Activated naive CD8-positive, alpha-beta T cell treated with anti-CD3 and anti-CD28 coated beads, Interleukin-2, amount 50 U/mL, for 24 hours (primary cell): ENCODE results near the gene SOX8.

Experiments
- ATAC-seq: fragments of 150-1000 bp; cut with Tn5 transposase; one replicate; pipeline ENCODE4 v1.10.0; 2021
- DNase-seq: peaks from one replicate; pipeline ENCODE4 v3.0.0; 2021
- H3K27ac Mint-ChIP-seq: one replicate; pipeline ENCODE4 v1.8.0; 2021; ENCODE audit warnings: mild to moderate bottlenecking, mixed read lengths
- H3K27me3 Mint-ChIP-seq: one replicate; pipeline ENCODE4 v1.8.0; 2021; ENCODE audit warnings: mixed read lengths
- H3K36me3 Mint-ChIP-seq: one replicate; pipeline ENCODE4 v1.8.0; 2021; ENCODE audit warnings: low read depth, mixed read lengths
- H3K4me1 Mint-ChIP-seq: one replicate; pipeline ENCODE4 v1.8.0; 2021; ENCODE audit warnings: mixed read lengths
- H3K4me3 Mint-ChIP-seq: one replicate; pipeline ENCODE4 v1.8.0; 2021; ENCODE audit warnings: mild to moderate bottlenecking, moderate library complexity, mixed read lengths
- H3K9me3 Mint-ChIP-seq: one replicate; pipeline ENCODE4 v1.8.0; 2021; ENCODE audit warnings: mixed read lengths

SOX8 gene

GRCh38 chr16:974001-974601 is 7.5 kb upstream of the SOX8 start:
- peaks cover 2% of the 10 kb centered on the region for H3K27me3 Mint-ChIP-seq

GRCh38 chr16:974611-975261 is 6.8 kb upstream of the SOX8 start:
- H3K9me3 Mint-ChIP-seq = no peaks in the 10 kb centered on the region
- H3K4me1 Mint-ChIP-seq = peaks cover 5% of the 10 kb centered on the region
- H3K27me3 Mint-ChIP-seq = peaks cover 6% of the 10 kb centered on the region
- no peaks in the 10 kb centered on the region for H3K36me3 Mint-ChIP-seq
- H3K27ac Mint-ChIP-seq = no peak overlapping the region
- DNase-seq (no peak), ATAC-seq (no peak)
- no peak overlapping the region for H3K4me3 Mint-ChIP-seq

More at GRCh38 chr16:974001-974601, 7.5 kb upstream of the SOX8 start:
- H3K27ac Mint-ChIP-seq = no peak overlapping the region
- no peak for DNase-seq
- no peaks in the 10 kb centered on the region for H3K9me3 Mint-ChIP-seq
- no peaks in the 10 kb centered on the region for H3K36me3 Mint-ChIP-seq
- no peak for ATAC-seq
- peaks cover 10% of the 10 kb centered on the region for H3K4me1 Mint-ChIP-seq
- no peak overlapping the region for H3K4me3 Mint-ChIP-seq

GRCh38 chr16:975291-975690 is 6.3 kb upstream of the SOX8 start:
- DNase-seq = no peak
- no peak overlapping the region for H3K4me3 Mint-ChIP-seq

DNA sequence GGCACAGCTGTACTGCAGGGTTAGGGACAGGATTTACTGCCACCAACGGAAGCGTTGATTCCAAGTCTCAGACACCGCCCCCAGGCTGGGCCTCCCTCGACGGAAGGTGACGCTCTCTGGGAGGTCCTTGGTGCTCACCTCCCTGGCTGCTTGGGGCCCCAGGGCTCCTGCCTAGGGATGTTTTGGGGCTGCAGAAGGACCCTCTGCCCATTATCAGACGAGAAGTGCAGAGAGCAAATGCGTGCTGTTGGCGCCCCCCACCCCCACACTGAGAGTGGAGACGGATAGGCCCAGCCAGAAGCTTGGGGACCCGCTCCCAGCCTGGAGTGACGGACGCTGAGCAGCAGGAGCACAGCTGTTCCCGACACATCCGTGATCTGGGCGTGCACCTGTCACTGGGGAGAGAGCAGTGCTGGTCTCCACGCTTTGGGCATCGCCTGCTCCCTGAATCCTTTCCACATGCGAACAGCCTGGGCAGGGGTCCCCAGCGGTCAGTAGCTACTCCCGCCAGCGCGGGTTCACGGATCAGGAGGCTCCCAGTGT is 5.1 kb upstream of the SOX8 start:
- peaks cover 5% of the 10 kb centered on the region for H3K4me1 Mint-ChIP-seq
- H3K27ac Mint-ChIP-seq = no peak overlapping the region
- no peaks in the 10 kb centered on the region for H3K36me3 Mint-ChIP-seq
- H3K9me3 Mint-ChIP-seq = no peaks in the 10 kb centered on the region
- no peak for ATAC-seq
- no peak overlapping the region for H3K4me3 Mint-ChIP-seq
- no peak for DNase-seq
- H3K27me3 Mint-ChIP-seq = peaks cover 9% of the 10 kb centered on the region

More at GRCh38 chr16:975291-975690, 6.3 kb upstream of the SOX8 start:
- peaks cover 9% of the 10 kb centered on the region for H3K27me3 Mint-ChIP-seq
- no peaks in the 10 kb centered on the region for H3K36me3 Mint-ChIP-seq
- peaks cover 4% of the 10 kb centered on the region for H3K4me1 Mint-ChIP-seq
- H3K27ac Mint-ChIP-seq = no peak overlapping the region
- no peaks in the 10 kb centered on the region for H3K9me3 Mint-ChIP-seq
- ATAC-seq = no peak

- peaks cover 3% of the 10 kb centered on the region for H3K4me1 Mint-ChIP-seq
- no peak overlapping the region for H3K27ac Mint-ChIP-seq
- peaks cover 7% of the 10 kb centered on the region for H3K27me3 Mint-ChIP-seq
- no peak overlapping the region for H3K4me3 Mint-ChIP-seq
- DNase-seq = no peak
- no peaks in the 10 kb centered on the region for H3K9me3 Mint-ChIP-seq
- H3K36me3 Mint-ChIP-seq = no peaks in the 10 kb centered on the region
- ATAC-seq = no peak
Measured at GRCh38 chr16:977081-977701, 4.4 kb upstream of the SOX8 start.

- Mint-ChIP-seq H3K4me3 (no peak overlapping the region), H3K27me3 (peaks cover 10% of the 10 kb centered on the region), H3K9me3 (no peaks in the 10 kb centered on the region), H3K27ac (peak overlapping the region; percentile 15), H3K4me1 (peaks cover 3% of the 10 kb centered on the region), H3K36me3 (no peaks in the 10 kb centered on the region)
- DNase-seq (no peak), ATAC-seq (no peak)
Measured at GRCh38 chr16:977896-978295, 3.7 kb upstream of the SOX8 start.

- peaks cover 10% of the 10 kb centered on the region for H3K27me3 Mint-ChIP-seq
- H3K36me3 Mint-ChIP-seq = no peaks in the 10 kb centered on the region
- H3K9me3 Mint-ChIP-seq = no peaks in the 10 kb centered on the region
- no peak overlapping the region for H3K27ac Mint-ChIP-seq
- ATAC-seq = no peak
- no peak for DNase-seq
- peaks cover 3% of the 10 kb centered on the region for H3K4me1 Mint-ChIP-seq
- H3K4me3 Mint-ChIP-seq = no peak overlapping the region
Measured at GRCh38 chr16:978403-978802, 3.2 kb upstream of the SOX8 start.

GRCh38 chr16:979147-979546 is 2.4 kb upstream of the SOX8 start:
- no peak overlapping the region for H3K4me3 Mint-ChIP-seq
- no peak overlapping the region for H3K27ac Mint-ChIP-seq

GRCh38 chr16:979859-980594 is 1.5 kb upstream of the SOX8 start:
- Mint-ChIP-seq H3K36me3 (no peaks in the 10 kb centered on the region), H3K4me3 (no peak overlapping the region)

More at GRCh38 chr16:979147-979546, 2.4 kb upstream of the SOX8 start:
- Mint-ChIP-seq H3K4me1 (peaks cover 3% of the 10 kb centered on the region), H3K36me3 (no peaks in the 10 kb centered on the region), H3K9me3 (no peaks in the 10 kb centered on the region), H3K27me3 (peaks cover 10% of the 10 kb centered on the region)
- ATAC-seq (no peak), DNase-seq (no peak)

GRCh38 chr16:980595-980854 is 1.0 kb upstream of the SOX8 start:
- peaks cover 3% of the 10 kb centered on the region for H3K4me1 Mint-ChIP-seq
- H3K4me3 Mint-ChIP-seq = no peak overlapping the region
- ATAC-seq = no peak
- H3K36me3 Mint-ChIP-seq = no peaks in the 10 kb centered on the region
- no peak for DNase-seq
- peaks cover 10% of the 10 kb centered on the region for H3K27me3 Mint-ChIP-seq
- no peaks in the 10 kb centered on the region for H3K9me3 Mint-ChIP-seq
- no peak overlapping the region for H3K27ac Mint-ChIP-seq

More at GRCh38 chr16:979859-980594, 1.5 kb upstream of the SOX8 start:
- no peak for DNase-seq
- Mint-ChIP-seq H3K27ac (no peak overlapping the region), H3K4me1 (peaks cover 3% of the 10 kb centered on the region), H3K9me3 (no peaks in the 10 kb centered on the region), H3K27me3 (peaks cover 10% of the 10 kb centered on the region)
- no peak for ATAC-seq

DNA sequence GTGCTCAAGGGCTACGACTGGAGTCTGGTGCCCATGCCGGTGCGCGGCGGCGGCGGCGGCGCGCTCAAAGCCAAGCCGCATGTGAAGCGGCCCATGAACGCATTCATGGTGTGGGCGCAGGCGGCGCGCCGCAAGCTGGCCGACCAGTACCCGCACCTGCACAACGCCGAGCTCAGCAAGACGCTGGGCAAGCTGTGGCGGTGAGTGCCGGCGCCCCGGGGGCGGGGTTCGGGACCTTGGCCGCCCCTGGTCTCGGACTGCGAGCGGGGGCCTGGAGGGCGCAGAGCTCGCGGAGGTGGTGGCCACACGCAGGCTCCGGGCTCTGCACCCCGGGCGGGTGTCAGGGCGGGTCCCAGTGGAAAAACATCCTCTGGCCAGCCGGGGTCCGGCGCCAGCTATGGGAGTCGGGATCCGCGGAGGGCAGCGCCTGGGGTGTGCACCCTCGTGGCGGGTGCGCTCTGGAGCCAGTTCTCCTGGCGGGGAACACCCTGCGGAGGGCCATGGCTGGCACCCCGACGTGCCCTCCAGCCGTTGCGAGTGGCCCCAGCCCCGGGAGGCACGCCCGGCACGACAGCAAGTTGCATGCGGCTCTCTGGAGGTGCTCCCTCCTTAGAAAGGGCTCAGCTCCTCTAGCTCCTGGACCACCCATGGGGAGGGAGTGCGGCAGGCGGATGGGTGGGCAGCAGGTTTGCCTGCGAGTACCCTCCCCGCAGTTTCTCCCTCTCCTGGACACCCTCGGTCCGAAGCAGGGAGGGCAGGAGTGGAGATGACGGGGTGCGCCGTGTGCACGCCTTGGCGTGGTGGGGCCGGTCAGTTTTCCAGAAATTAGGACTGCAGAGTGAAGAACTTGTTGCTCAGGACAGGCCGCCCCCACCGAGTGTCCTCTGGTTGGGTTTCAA is 824 bp downstream of the SOX8 start:
- ATAC-seq (no peak), DNase-seq (no peak)
- Mint-ChIP-seq H3K4me1 (peaks cover 14% of the 10 kb centered on the region), H3K27ac (no peak overlapping the region), H3K9me3 (no peaks in the 10 kb centered on the region), H3K4me3 (peak overlapping the region; percentile 26), H3K36me3 (no peaks in the 10 kb centered on the region), H3K27me3 (peaks cover 10% of the 10 kb centered on the region)

GRCh38 chr16:983044-984030 is 1.8 kb downstream of the SOX8 start:
- ATAC-seq (no peak), DNase-seq (no peak)
- Mint-ChIP-seq H3K4me1 (peaks cover 12% of the 10 kb centered on the region), H3K4me3 (peak overlapping the region; percentile 26), H3K27me3 (peaks cover 10% of the 10 kb centered on the region), H3K27ac (no peak overlapping the region), H3K9me3 (no peaks in the 10 kb centered on the region), H3K36me3 (no peaks in the 10 kb centered on the region)

GRCh38 chr16:984121-984694 is 2.6 kb downstream of the SOX8 start:
- H3K27me3 Mint-ChIP-seq = peaks cover 10% of the 10 kb centered on the region
- no peak for DNase-seq
- no peak overlapping the region for H3K4me3 Mint-ChIP-seq
- H3K9me3 Mint-ChIP-seq = no peaks in the 10 kb centered on the region
- ATAC-seq = no peak
- H3K36me3 Mint-ChIP-seq = no peaks in the 10 kb centered on the region
- peaks cover 12% of the 10 kb centered on the region for H3K4me1 Mint-ChIP-seq
- H3K27ac Mint-ChIP-seq = no peak overlapping the region
